Activated CD4-positive, alpha-beta T cell treated with anti-CD3 and anti-CD28 coated beads for 1 hour (primary cell): ENCODE data around the gene GIT2.
"Not testable (repeated sequence)": the region's sequence is repeated elsewhere in the genome, so short reads cannot be mapped to it uniquely, and the experiment has no call there.

Experiments
- DNase-seq: peaks from one replicate; pipeline ENCODE4 v3.0.0-alpha.2; 2020

GIT2 gene

GRCh38 chr12:109944561-109945359 lies 51.4 kb downstream of the GIT2 start:
- DNase-seq, result no peak

- no peak for DNase-seq
These were observed 52.4 kb downstream of the GIT2 start for GRCh38 chr12:109943811-109944210.

- DNase-seq, result no peak
These were observed 55.7 kb downstream of the GIT2 start for GRCh38 chr12:109940339-109940923.

GRCh38 chr12:109939504-109939903 lies 56.7 kb downstream of the GIT2 start:
- no peak for DNase-seq

GRCh38 chr12:109938947-109939346 lies 57.2 kb downstream of the GIT2 start:
- no peak for DNase-seq

- DNase-seq, result no peak
These were observed 58.8 kb downstream of the GIT2 start for GRCh38 chr12:109937371-109937770.

GRCh38 chr12:109934026-109934425 lies 62.1 kb downstream of the GIT2 start:
- DNase-seq, result no peak

GRCh38 chr12:109932878-109933503 lies 63.2 kb downstream of the GIT2 start:
- DNase-seq, result no peak

GRCh38 chr12:109931143-109931542 lies 65.0 kb downstream of the GIT2 start:
- DNase-seq, result no peak

- no peak for DNase-seq
These were observed 66.0 kb downstream of the GIT2 start for GRCh38 chr12:109930028-109930800.

GRCh38 chr12:109929326-109929725 lies 66.8 kb downstream of the GIT2 start:
- DNase-seq, result not testable (repeated sequence)

GRCh38 chr12:109928058-109928656 lies 68.0 kb downstream of the GIT2 start:
- DNase-seq, result no peak

GRCh38 chr12:109927622-109928021 lies 68.5 kb downstream of the GIT2 start:
- no peak for DNase-seq

- DNase-seq, result no peak
These were observed 69.5 kb downstream of the GIT2 start for GRCh38 chr12:109926488-109927210.

GRCh38 chr12:109926016-109926415 lies 70.2 kb downstream of the GIT2 start:
- DNase-seq, result no peak

GRCh38 chr12:109925185-109925840 lies 70.9 kb downstream of the GIT2 start:
- DNase-seq, result no peak

- DNase-seq, result no peak
These were observed 72.5 kb downstream of the GIT2 start for GRCh38 chr12:109923481-109924245.

- DNase-seq, result no peak
These were observed 73.1 kb downstream of the GIT2 start for GRCh38 chr12:109923038-109923437.

- no peak for DNase-seq
These were observed 74.2 kb downstream of the GIT2 start for GRCh38 chr12:109921982-109922381.

GRCh38 chr12:109920261-109920780 lies 75.8 kb downstream of the GIT2 start:
- no peak for DNase-seq

GRCh38 chr12:109919456-109919855 lies 76.7 kb downstream of the GIT2 start:
- DNase-seq, result no peak
